ENCODE results near the gene MAL.

The MAL gene

DNA sequence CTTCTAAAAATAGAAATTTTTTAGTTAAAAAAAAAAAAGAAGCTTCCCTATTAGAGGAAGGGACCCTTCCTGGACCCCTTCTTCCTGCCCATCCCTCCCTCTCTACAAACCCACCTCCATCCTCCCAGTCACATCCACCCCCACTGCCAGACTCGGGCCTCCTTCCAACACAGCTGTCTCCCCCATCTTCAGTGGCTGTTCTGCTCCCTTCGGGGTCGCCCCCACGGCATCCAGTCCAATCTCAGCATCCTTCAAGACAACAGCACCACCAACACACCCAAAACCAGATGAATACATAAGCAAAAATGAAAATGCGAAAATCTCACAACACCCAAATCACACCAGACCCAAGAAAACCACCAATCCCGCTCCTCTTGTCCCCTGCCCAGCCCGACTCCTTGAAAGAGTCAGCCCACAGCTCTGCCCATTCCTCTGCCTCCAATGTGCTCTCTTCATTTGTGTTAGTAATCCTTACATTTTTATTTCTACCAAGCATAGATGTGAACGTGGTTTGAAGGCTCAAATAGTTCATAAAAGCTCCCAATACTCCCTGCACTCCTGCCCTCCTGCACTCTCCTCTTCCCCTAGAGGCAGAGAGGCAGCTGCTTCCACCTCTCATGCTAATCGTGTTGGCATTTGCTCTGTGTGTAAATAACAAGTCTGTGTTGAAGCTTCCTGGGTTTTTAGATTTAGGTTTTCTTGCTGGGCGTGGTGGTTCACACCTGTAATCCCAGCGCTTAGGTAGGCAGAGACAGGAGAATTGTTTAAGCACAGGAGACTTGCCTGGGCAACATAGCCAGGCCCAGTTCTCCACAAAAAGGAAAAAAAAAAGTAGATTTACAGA, 37.0 kb downstream of the MAL start:
- TF ChIP-seq, protein P1, sequence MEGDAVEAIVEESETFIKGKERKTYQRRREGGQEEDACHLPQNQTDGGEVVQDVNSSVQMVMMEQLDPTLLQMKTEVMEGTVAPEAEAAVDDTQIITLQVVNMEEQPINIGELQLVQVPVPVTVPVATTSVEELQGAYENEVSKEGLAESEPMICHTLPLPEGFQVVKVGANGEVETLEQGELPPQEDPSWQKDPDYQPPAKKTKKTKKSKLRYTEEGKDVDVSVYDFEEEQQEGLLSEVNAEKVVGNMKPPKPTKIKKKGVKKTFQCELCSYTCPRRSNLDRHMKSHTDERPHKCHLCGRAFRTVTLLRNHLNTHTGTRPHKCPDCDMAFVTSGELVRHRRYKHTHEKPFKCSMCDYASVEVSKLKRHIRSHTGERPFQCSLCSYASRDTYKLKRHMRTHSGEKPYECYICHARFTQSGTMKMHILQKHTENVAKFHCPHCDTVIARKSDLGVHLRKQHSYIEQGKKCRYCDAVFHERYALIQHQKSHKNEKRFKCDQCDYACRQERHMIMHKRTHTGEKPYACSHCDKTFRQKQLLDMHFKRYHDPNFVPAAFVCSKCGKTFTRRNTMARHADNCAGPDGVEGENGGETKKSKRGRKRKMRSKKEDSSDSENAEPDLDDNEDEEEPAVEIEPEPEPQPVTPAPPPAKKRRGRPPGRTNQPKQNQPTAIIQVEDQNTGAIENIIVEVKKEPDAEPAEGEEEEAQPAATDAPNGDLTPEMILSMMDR (IDR thresholded peaks at IDR 0.05; ENCODE audit: borderline replicate concordance, control extremely low read depth, extremely low read depth, insufficient read depth, missing control alignments), result no peak
- DNase-seq (ENCODE audit: low spot score), result peak; percentile 28
- in situ Hi-C loops (cut with MboI; ENCODE audit: low sequenced_read_pairs, unreplicated experiment), result no loop called here

DNA sequence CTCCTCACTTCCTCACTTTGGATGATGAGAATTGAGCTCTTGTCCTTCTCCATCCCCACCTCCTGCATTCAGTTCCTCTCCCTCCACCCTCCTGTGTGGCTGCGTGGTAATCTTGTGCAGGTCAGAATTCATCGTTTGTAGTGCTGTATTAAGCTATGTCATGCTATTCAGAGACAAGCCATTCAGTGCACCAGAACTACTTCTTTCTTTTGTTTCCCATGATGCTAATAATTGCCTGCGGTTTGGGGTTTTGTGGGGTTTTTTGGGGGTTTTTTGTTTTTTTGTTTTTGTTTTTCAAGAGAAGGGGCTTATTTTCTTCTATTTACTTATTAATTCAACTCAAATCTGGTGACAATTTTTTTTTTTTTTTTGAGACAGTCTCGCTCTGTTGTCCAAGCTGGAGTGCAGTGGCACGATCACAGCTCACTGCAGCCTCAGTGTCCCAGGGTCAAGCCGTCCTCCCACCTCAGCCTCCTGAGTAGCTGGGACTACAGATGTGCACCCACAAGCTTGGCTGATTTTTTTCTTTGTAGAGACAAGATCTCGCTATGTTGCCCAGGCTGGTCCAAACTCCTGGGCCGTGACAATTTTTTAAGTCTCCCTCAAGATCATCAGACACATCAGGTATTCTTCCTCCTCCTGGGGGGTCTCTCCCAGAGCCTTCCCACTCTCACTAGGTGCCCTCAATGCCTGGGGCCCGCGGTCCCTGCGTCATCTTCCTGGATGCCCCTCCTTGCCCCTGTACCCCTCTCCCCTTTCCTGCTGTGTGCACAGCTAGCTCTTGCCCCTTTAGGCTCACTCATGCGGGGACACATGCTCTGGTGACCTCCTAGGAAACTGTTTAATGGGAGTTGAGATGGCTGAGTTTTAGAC, 37.8 kb downstream of the MAL start:
- DNase-seq (ENCODE audit: low spot score), result peak; percentile 73
- TF ChIP-seq, protein P1 (IDR thresholded peaks at IDR 0.05; ENCODE audit: borderline replicate concordance, control extremely low read depth, extremely low read depth, insufficient read depth, missing control alignments), result no peak
- in situ Hi-C loops (cut with MboI; ENCODE audit: low sequenced_read_pairs, unreplicated experiment), result no loop called here

DNA sequence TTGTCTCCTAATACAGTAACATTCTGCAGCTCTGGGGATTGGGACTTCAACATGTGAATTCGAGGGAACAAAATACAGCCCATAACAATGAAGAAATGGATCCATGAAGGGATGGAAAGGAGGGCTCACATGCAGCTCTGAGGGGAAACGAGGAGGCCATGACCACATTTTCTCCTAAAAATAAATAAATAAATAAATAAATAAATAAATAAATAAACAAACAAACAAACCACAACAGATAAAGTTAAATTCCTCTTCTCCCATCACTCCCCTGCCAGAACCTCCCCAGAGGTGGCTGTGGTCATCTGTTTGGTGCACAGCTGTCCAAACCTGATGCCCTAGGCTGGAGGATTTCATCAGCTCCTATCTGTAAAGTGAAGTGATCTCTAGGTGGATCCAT, 42.7 kb downstream of the MAL start:
- TF ChIP-seq, protein P1 (IDR thresholded peaks at IDR 0.05; ENCODE audit: borderline replicate concordance, control extremely low read depth, extremely low read depth, insufficient read depth, missing control alignments), result no peak
- no peak for DNase-seq (ENCODE audit: low spot score)
- in situ Hi-C loops (cut with MboI; ENCODE audit: low sequenced_read_pairs, unreplicated experiment), result no loop called here

DNA sequence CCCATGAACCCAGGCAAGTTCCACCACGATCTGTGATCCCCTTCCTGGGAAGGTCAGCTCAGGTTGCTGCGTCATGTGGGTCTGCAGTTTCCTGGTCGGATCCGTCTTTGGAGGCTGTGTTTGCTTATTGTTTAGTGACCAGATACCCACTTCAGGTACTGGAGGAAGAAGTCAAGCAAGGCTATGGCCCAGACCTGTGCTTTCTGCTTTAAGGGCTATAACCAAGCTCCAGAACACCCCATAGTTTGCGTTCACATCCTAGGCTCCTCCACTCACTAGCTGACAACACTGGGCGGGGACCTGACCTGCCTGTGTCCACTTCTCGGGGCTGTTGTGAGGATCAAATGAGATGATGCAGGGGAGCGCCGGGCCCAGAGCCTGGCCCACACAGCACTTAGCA, 44.0 kb downstream of the MAL start:
- TF ChIP-seq, protein P1 (IDR thresholded peaks at IDR 0.05; ENCODE audit: borderline replicate concordance, control extremely low read depth, extremely low read depth, insufficient read depth, missing control alignments), result no peak
- peak; percentile 3 for DNase-seq (ENCODE audit: low spot score)
- in situ Hi-C loops (cut with MboI; ENCODE audit: low sequenced_read_pairs, unreplicated experiment), result no loop called here

DNA sequence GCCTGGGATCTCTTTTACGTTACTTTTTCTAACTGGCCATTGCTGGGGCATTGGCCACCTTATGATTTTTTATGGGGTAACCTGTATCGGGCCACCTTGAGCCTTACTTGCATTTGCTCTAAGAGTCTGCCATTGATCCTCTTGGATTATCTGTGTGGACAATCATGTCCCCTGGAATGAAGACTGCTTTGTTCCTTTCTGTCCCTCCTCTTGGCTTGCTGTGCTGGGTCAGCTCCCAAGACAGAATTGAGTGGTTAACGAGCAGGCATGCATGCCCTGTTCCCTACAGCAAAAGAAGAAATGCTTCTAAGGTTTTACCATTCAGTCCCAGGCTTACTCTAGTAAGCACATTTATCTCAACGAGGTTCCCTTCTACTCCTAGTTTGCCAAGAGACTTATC, 46.3 kb downstream of the MAL start:
- DNase-seq (ENCODE audit: low spot score), result no peak
- TF ChIP-seq, protein P1 (IDR thresholded peaks at IDR 0.05; ENCODE audit: borderline replicate concordance, control extremely low read depth, extremely low read depth, insufficient read depth, missing control alignments), result no peak
- in situ Hi-C loops (cut with MboI; ENCODE audit: low sequenced_read_pairs, unreplicated experiment), result loop anchor here (10.0 kb wide), 1 partner anchor 57 kb away; no protein-coding TSS in a partner anchor

DNA sequence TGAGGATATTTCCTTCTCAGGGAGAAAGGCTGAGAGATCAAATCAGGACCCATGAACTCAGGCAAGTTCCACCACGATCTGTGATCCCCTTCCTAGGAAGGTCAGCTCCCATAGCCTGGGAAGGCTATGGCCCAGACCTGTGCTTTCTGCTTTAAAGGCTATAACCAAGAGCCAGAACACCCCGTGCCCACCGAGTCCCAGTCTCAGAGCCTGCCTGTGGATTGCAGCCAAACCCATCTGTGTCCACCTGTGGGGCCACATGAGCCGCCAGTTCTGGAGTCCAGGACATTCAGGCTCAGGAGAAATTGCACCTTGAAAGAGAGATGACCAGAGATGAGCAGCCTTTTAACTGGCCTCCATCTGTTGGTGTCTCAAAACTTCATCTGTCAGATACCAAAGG, 46.9 kb downstream of the MAL start:
- TF ChIP-seq, protein P1 (IDR thresholded peaks at IDR 0.05; ENCODE audit: borderline replicate concordance, control extremely low read depth, extremely low read depth, insufficient read depth, missing control alignments), result no peak
- no peak for DNase-seq (ENCODE audit: low spot score)
- in situ Hi-C loops (cut with MboI; ENCODE audit: low sequenced_read_pairs, unreplicated experiment), result loop anchor here (10.0 kb wide), 1 partner anchor 58 kb away; no protein-coding TSS in a partner anchor

All from GM13976 (cell line).